Smooth muscle cell of the pulmonary artery (primary cell): Measurements from ENCODE around the gene OSGIN1. TPM values are rescaled to one million over a fixed set of nuclear protein-coding genes. Genes with fewer than 3 reads are reported as not detected.

Experiments
- total RNA-seq: library from RNA; depleted of rRNA; stranded (reverse); fragments of >200 nt; gene quantifications from 2 replicates; pipeline ENCODE4 v1.2.3, GENCODE V29; 2014

Gene OSGIN1
- total RNA-seq: 3.7 and 7.2 TPM in 2 replicates

GRCh38 chr16:83952940-83953795 lies at the start of gene OSGIN1:
Gene OSGIN1 (plus strand): TSS chr16:83953240. CDS start chr16:83957672, 4,432 bp downstream.

DNA sequence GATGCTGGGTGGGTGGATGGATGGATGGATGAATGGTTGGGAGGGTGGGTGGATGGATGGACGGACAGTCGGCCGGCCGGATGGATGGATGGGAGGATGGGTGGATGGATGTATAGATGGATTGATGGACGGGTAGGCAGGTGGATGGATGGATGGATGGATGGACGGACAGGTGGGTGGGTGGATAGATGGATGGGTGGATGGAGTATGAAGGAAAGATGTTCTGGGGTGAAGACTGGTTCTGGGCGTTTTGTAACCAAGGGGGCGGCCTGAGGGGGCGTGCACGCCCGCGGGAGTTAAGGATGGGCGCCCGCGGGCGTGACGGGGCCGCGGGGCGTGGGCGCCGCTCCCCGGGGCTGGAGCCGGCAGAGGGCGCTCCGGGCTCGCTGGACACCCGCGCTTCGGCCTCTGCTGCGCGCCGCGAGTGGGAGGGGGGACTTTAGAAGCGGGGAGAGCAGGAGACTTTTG lies 14.8 kb downstream of the OSGIN1 start, which contains the start of gene NECAB2:
TSS of gene NECAB2 (plus strand) at position 407 of the 468 bp plus-strand sequence. CDS start 405 bp downstream, outside the sequence.

Other genes with a start within 250 kb of the OSGIN1 start
- gene HSBP1, start 145.3 kb upstream of the OSGIN1 start, total RNA-seq: 110 and 121 TPM in 2 replicates
- 3.4 and 3.8 TPM in 2 replicates for gene MLYCD, start 54.1 kb upstream of the OSGIN1 start, total RNA-seq
- gene NECAB2, start 15.0 kb downstream of the OSGIN1 start, total RNA-seq: 0.13 and 0.30 TPM in 2 replicates
- not detected in 2 replicates for gene SLC38A8, start 89.6 kb downstream of the OSGIN1 start, total RNA-seq
- 162 and 163 TPM in 2 replicates for gene MBTPS1, start 163.7 kb downstream of the OSGIN1 start, total RNA-seq
- 18.8 and 23.7 TPM in 2 replicates for gene HSDL1, start 191.9 kb downstream of the OSGIN1 start, total RNA-seq
- not detected in 2 replicates for gene DNAAF1, start 192.1 kb downstream of the OSGIN1 start, total RNA-seq
- gene TAF1C, start 233.8 kb downstream of the OSGIN1 start, total RNA-seq: 14.3 and 18.5 TPM in 2 replicates
- gene ADAD2, start 237.9 kb downstream of the OSGIN1 start, total RNA-seq: not detected in 2 replicates